MM.1S (cell line): Measurements from ENCODE around the gene GNPNAT1.

Experiments
- EZH2 ChIP-seq: fragments of 300-600 bp; sonication (generic); optimal IDR thresholded peaks from 2 replicates; pipeline ENCODE3; 2017; ENCODE audit warnings: low read depth, mild to moderate bottlenecking, antibody characterized with exemption, low read length, mixed read lengths
- EZH2phosphoT487 ChIP-seq: fragments of 300-600 bp; sonication (generic); IDR thresholded peaks from 2 replicates; pipeline ENCODE4 v1.6.1; 2018; ENCODE audit warnings: antibody characterized with exemption, low read length
- TF ChIP-seq, protein P1 (sequence below): fragments of 300-600 bp; sonication (generic); IDR thresholded peaks from 2 replicates; pipeline ENCODE4 v1.5.1; 2016; ENCODE audit warnings: antibody characterized with exemption, low read length, mixed read lengths

- TF ChIP-seq, protein P1, sequence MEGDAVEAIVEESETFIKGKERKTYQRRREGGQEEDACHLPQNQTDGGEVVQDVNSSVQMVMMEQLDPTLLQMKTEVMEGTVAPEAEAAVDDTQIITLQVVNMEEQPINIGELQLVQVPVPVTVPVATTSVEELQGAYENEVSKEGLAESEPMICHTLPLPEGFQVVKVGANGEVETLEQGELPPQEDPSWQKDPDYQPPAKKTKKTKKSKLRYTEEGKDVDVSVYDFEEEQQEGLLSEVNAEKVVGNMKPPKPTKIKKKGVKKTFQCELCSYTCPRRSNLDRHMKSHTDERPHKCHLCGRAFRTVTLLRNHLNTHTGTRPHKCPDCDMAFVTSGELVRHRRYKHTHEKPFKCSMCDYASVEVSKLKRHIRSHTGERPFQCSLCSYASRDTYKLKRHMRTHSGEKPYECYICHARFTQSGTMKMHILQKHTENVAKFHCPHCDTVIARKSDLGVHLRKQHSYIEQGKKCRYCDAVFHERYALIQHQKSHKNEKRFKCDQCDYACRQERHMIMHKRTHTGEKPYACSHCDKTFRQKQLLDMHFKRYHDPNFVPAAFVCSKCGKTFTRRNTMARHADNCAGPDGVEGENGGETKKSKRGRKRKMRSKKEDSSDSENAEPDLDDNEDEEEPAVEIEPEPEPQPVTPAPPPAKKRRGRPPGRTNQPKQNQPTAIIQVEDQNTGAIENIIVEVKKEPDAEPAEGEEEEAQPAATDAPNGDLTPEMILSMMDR, result no peak
- TF ChIP-seq EZH2 (no peak), EZH2phosphoT487 (no peak)
These were observed 9.8 kb upstream of the GNPNAT1 start for GRCh38 chr14:52801014-52801712.
